GM12801 (cell line): ENCODE data around the gene SEC14L5.

ENCODE experiments used
- TF ChIP-seq, protein P1 (sequence below): IDR thresholded peaks from one replicate; pipeline ENCODE4 v1.5.1; 2011; ENCODE audit warnings: control low read depth; ENCODE audit not compliant: insufficient read length; ENCODE audit errors: extremely low read depth

The SEC14L5 gene

DNA sequence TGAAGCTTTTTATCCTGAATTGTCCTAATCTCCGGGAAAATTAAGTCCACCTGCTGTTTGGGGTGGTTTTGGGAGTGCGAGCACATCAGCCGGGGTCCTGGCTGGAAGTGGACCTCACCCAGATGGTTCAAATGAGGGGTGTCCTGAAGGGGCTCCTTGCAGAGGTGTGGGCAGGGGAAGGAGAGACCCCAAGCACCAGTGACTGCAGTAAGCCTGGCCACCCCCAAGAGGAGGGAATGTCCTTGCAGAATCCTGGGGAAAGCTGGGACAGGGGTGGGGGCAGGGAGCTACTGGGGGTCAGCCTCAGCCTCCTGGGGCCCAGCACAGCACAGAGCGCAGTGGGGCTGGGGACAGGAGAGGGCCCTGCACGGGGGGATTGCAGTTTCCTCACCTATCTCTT is 46.2 kb downstream of the SEC14L5 start:
- TF ChIP-seq, protein P1, sequence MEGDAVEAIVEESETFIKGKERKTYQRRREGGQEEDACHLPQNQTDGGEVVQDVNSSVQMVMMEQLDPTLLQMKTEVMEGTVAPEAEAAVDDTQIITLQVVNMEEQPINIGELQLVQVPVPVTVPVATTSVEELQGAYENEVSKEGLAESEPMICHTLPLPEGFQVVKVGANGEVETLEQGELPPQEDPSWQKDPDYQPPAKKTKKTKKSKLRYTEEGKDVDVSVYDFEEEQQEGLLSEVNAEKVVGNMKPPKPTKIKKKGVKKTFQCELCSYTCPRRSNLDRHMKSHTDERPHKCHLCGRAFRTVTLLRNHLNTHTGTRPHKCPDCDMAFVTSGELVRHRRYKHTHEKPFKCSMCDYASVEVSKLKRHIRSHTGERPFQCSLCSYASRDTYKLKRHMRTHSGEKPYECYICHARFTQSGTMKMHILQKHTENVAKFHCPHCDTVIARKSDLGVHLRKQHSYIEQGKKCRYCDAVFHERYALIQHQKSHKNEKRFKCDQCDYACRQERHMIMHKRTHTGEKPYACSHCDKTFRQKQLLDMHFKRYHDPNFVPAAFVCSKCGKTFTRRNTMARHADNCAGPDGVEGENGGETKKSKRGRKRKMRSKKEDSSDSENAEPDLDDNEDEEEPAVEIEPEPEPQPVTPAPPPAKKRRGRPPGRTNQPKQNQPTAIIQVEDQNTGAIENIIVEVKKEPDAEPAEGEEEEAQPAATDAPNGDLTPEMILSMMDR: no peak

DNA sequence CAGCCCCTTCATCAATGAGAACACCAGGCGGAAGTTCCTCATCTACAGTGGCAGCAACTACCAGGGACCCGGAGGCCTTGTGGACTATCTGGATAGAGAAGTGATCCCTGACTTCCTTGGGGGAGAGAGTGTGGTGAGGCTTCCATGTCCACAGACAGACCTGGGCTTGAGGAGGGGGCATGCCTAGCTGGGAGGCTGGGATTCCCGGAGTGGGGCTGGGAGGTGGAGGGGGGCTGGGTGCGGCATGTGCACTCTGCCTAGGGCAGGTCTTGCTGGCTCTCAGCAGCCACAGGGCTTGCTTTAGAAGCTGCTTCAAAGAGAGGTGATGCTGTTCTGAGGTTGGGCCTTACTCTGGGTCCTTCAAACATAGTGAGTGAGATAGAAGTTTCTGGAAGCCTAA is 47.8 kb downstream of the SEC14L5 start:
- TF ChIP-seq, protein P1: no peak

DNA sequence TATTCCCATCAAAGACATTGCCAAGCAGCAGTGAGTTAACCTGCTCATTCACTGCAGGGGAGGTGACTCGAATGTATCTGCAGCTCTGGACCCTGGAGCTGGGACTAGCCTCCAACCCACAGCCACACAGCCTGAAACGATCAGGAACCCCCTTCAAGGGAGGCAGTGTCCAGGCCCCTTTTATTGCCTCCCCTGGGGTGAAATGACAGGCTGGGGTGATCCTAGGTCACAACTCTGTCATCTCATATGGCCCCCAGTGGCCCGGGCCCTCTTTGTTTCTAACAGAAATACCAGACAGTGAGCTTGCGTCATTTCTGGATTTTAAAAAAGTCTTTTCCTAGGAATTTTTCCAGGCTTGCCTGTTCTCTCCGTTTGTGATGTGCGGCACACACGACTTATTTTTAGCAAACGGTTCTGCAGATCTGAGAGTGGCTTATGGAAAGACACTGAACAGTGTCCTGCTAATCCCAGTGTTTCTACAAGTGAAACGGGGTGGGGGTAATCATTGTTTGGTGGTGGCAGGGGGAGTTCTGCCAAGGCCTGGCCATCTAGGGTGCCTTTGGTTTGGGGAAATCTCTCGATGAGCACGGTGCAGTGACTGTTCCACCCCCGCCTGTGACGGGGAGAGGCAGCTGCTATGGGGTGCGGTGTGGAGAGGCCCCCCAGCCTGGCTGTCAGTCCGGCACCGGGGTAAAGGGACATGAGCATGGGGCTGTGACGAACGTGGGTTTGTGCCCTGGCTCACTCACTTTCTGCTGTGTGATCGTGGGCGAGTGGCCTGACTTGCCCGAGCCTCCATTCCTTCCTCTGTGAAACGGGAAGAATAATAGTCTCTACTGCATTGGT is 48.4 kb downstream of the SEC14L5 start:
- TF ChIP-seq, protein P1: no peak

DNA sequence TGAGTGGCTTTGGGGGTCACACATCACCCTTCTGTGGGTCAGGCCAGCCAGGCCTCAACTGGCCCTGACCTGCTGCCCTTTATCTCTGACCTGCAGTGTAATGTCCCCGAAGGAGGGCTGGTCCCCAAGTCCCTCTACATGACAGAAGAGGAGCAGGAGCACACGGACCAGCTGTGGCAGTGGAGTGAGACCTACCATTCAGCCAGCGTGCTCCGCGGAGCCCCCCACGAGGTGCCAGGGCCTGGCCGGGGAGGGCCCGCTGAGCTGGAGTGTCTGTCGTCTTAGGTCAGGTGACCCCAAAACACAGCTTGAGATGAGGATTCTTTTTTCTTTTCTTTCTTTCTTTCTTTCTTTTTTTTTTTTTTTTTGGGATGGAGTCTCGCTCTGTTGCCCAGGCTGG is 49.1 kb downstream of the SEC14L5 start:
- TF ChIP-seq, protein P1: no peak

DNA sequence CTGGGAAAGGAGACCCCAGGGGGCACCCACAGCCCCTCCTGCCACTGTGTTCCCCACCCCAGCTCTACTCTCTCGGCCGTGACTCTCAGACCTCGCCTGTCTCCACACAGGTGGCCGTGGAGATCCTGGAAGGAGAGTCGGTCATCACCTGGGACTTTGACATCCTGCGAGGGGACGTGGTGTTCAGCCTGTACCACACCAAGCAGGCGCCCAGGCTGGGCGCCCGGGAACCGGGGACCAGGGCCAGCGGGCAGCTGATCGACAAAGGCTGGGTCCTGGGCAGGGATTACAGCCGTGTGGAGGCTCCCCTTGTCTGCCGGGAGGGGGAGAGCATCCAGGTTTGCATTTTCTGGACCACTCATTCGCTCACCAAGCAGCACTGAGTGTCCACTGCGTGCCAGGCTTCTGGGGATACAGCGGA is 50.2 kb downstream of the SEC14L5 start:
- TF ChIP-seq, protein P1: no peak

DNA sequence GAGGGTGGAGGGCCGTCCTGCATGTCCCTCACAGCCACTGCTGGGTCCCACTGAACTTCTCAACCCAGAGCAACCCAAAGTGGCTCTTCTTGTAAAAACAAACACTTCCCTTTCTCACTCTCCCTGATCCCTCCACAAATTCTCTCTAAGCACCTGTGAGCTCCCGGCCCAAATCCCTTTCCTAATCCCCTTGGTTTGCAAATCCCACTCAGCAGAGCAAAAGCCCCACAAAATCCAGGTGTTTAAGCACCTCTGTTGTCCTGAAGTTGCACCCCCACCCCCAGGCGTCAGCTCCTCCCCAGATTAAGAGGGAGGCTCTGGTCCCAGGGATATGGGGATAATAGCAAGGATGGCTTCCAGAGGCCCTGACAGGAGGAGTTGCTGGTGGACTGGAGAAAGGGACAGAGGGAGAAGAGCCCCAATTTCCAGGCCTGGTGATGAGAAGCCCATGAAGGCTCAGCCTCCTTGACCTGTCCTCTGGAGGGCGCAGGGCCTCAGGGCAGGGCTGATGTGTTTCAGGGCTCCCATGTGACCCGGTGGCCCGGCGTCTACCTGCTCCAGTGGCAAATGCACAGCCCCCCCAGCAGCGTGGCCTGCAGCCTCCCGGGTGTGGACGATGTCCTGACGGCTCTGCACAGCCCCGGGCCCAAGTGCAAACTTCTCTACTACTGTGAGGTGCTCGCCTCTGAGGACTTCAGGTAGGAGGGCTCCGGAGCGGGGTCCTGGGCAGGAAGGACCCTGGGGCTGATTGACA is 52.6 kb downstream of the SEC14L5 start:
- TF ChIP-seq, protein P1: no peak

DNA sequence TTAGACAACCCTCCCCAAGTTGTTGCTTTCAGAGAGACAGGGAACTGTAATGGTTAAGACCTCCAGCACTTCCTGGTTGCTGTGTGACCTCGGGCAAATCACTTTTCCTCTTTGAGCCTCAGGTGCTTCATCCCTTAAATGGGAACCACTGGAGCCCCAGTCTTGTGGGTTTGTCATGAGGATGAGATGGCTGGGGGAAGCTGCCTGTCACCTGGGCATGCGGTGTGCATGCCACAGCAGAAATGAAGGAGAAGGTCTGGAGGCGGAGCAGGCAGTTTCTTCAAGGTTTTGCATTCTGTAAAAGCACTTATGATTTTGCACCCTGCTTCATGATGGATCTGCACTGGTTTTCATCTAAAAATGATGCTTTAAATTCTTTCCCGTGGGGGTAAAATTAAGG is 53.5 kb downstream of the SEC14L5 start:
- TF ChIP-seq, protein P1: no peak
